GM12878 (cell line): ENCODE measurements around the gene GFPT1. TPM values are rescaled to one million over a fixed set of nuclear protein-coding genes. Genes with fewer than 3 reads are reported as not detected.

Experiments
- BACH1 ChIP-seq: fragments of 450-650 bp; IDR thresholded peaks from 2 replicates; pipeline ENCODE4 v1.6.1; 2017; ENCODE audit warnings: mild to moderate bottlenecking, borderline replicate concordance
- BHLHE40 ChIP-seq, 2 experiments: fragments of 450-650 bp in 1 of 2; IDR thresholded peaks; 2 replicates each; pipeline ENCODE4 v1.6.1; 2011 to 2017; ENCODE audit warnings: low read depth in 2 of 2, borderline replicate concordance in 1 of 2, improper control_type of control experiment in 1 of 2, low read length in 1 of 2, mild to moderate bottlenecking in 1 of 2
- CBFB ChIP-seq: IDR thresholded peaks from 2 replicates; pipeline ENCODE4 v1.6.1; 2016; ENCODE audit warnings: antibody characterized with exemption, low read depth
- CEBPB ChIP-seq, 2 experiments: fragments of 150-350 bp in 1 of 2; IDR thresholded peaks; 2 replicates each; pipeline ENCODE4 v1.6.1; 2012 to 2014; ENCODE audit warnings: low read depth in 2 of 2, low read length in 2 of 2, borderline replicate concordance in 1 of 2, inconsistent platforms in 1 of 2
- EGR1 ChIP-seq, 2 experiments: IDR thresholded peaks; 1 replicate in 1 of 2; 2 replicates in 1 of 2; pipeline ENCODE4 v1.6.1; 2011 to 2012; ENCODE audit warnings: low read depth in 2 of 2, low read length in 2 of 2, borderline replicate concordance in 1 of 2, mild to moderate bottlenecking in 1 of 2, moderate library complexity in 1 of 2
- FOXK2 ChIP-seq: fragments of 450-650 bp; IDR thresholded peaks from 2 replicates; pipeline ENCODE4 v1.6.1; 2017; ENCODE audit warnings: mild to moderate bottlenecking, moderate library complexity
- IRF4 ChIP-seq: IDR thresholded peaks from 2 replicates; pipeline ENCODE4 v1.6.1; 2011; ENCODE audit warnings: low read depth, low read length
- LARP7 ChIP-seq: fragments of 450-650 bp; IDR thresholded peaks from 2 replicates; pipeline ENCODE4 v1.6.1; 2017; ENCODE audit warnings: mild to moderate bottlenecking
- NBN ChIP-seq: fragments of 450-650 bp; IDR thresholded peaks from 2 replicates; pipeline ENCODE4 v1.6.1; 2016
- NR2F1 ChIP-seq: fragments of 450-650 bp; conservative IDR thresholded peaks from 2 replicates; pipeline ENCODE4 v1.6.1; 2017; ENCODE audit warnings: mild to moderate bottlenecking
- POU2F2 ChIP-seq: IDR thresholded peaks from 3 replicates; pipeline ENCODE4 v1.6.1; 2011; ENCODE audit warnings: low read depth, mild to moderate bottlenecking, low read length, borderline replicate concordance
- RAD21 ChIP-seq: IDR thresholded peaks from 2 replicates; pipeline ENCODE4 v1.6.1; 2011; ENCODE audit warnings: mild to moderate bottlenecking, low read depth, low read length, moderate library complexity; ENCODE audit not compliant: insufficient read depth
- RB1 ChIP-seq: fragments of 450-650 bp; formaldehyde crosslinking; IDR thresholded peaks from 2 replicates; pipeline ENCODE4 v1.6.1; 2017; ENCODE audit warnings: mild to moderate bottlenecking, borderline replicate concordance
- TBL1XR1 ChIP-seq: IDR thresholded peaks from 2 replicates; pipeline ENCODE4 v1.6.1; 2012; ENCODE audit warnings: low read depth, low read length, improper control_type of control experiment
- YY1 ChIP-seq: IDR thresholded peaks from 2 replicates; pipeline ENCODE4 v1.6.1; 2011; ENCODE audit warnings: low read depth, mild to moderate bottlenecking, low read length
- ZNF207 ChIP-seq: fragments of 450-650 bp; IDR thresholded peaks from 2 replicates; pipeline ENCODE4 v1.6.1; 2014; ENCODE audit warnings: antibody characterized with exemption, mild to moderate bottlenecking, borderline replicate concordance
- ZNF217 ChIP-seq: fragments of 450-650 bp; IDR thresholded peaks from 2 replicates; pipeline ENCODE4 v1.6.1; 2017; ENCODE audit warnings: antibody characterized with exemption, mild to moderate bottlenecking
- polyA plus RNA-seq, 11 experiments: library from polyadenylated mRNA; depleted of rRNA in 4 of 11; unstranded in 6 of 11; stranded (reverse) in 5 of 11; fragments of >200 nt; fragmentation: Nextera tagmentation in 4 of 11; fragmentation: Illumina TruSeq in 1 of 11; extraction: Ambion mirVana in 4 of 11; extraction: Trizol in 1 of 11; gene quantifications; 1 replicate in 1 of 11; 2 replicates in 10 of 11; pipeline versions ENCODE4 v1.2.1 to v1.2.3, GENCODE V29; 2011 to 2016; ENCODE audit warnings: inconsistent platforms in 2 of 11, missing spikeins in 2 of 11, low read depth in 1 of 11
- total RNA-seq, 4 experiments: library from RNA; depleted of rRNA in 3 of 4; stranded (reverse); fragments of >200 nt in 3 of 4; fragmentation: Illumina TruSeq in 1 of 4; extraction: Trizol in 1 of 4; gene quantifications; 2 replicates each; pipeline versions ENCODE4 v1.2.1 to v1.2.3, GENCODE V29; 2013 to 2021
- TF ChIP-seq, protein P1 (sequence below): fragments of 450-650 bp; IDR thresholded peaks from 2 replicates; pipeline ENCODE4 v1.6.1; 2017; ENCODE audit warnings: mild to moderate bottlenecking, low read depth, inconsistent platforms; ENCODE audit not compliant: poor library complexity, severe bottlenecking
- TF ChIP-seq, protein P2 (sequence below): fragments of 450-650 bp; IDR thresholded peaks from 2 replicates; pipeline ENCODE4 v1.6.1; 2016; ENCODE audit warnings: mild to moderate bottlenecking, moderate library complexity, borderline replicate concordance
- TF ChIP-seq, protein P3 (sequence below): fragments of 450-650 bp; formaldehyde crosslinking; IDR thresholded peaks from 2 replicates; pipeline ENCODE4 v1.4.0; 2020; ENCODE audit warnings: mild to moderate bottlenecking, moderate library complexity
- TF ChIP-seq, protein P4 (sequence below): IDR thresholded peaks from 2 replicates; pipeline ENCODE4 v1.6.1; 2012; ENCODE audit warnings: low read depth, low read length, improper control_type of control experiment

Gene GFPT1
- total and polyA plus RNA-seq, 10 of the 15 experiments (the other 5 are each of a cell fraction or from before 2014, with no cell fraction given) = 10.1 to 95.2 (median 24.5) TPM

DNA sequence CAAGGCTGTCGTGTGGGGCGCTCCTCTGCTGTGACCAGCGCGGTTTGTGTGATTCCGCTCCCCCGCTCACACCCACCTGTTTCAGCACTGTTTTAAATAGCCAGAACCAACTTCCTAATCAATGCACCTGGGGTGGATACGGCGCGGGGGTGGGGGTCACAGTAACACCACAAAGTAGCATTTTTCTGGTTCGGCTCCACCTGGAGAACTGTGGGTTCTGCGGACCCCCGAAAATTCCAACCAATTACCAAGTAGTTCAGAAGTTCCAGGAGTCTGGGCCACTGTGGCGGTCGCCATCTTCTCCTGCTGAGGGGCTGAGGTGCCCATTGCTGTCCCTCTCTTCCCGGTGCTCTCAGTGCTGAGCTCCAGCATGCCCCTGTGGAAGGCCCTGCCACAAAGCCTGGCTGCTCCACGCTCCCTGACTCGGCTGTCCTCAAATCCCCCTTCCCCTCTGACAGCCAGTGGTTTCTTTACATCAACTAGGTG is 79.4 kb downstream of the GFPT1 start (continued):
- TF ChIP-seq, protein P1, sequence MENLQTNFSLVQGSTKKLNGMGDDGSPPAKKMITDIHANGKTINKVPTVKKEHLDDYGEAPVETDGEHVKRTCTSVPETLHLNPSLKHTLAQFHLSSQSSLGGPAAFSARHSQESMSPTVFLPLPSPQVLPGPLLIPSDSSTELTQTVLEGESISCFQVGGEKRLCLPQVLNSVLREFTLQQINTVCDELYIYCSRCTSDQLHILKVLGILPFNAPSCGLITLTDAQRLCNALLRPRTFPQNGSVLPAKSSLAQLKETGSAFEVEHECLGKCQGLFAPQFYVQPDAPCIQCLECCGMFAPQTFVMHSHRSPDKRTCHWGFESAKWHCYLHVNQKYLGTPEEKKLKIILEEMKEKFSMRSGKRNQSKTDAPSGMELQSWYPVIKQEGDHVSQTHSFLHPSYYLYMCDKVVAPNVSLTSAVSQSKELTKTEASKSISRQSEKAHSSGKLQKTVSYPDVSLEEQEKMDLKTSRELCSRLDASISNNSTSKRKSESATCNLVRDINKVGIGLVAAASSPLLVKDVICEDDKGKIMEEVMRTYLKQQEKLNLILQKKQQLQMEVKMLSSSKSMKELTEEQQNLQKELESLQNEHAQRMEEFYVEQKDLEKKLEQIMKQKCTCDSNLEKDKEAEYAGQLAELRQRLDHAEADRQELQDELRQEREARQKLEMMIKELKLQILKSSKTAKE = no peak
- TF ChIP-seq IRF4 (no peak), TBL1XR1 (no peak), BHLHE40 (IDR thresholded peaks at IDR 0.05; ENCODE audit: borderline replicate concordance in 1 of 2, low read depth in 2 of 2, low read length in 1 of 2) (no peak), FOXK2 (no peak), RB1 (no peak), RAD21 (no peak), ZNF217 (no peak), NBN (no peak), EGR1 (IDR thresholded peaks at IDR 0.05; ENCODE audit: borderline replicate concordance in 1 of 2, low read depth in 2 of 2, low read length in 2 of 2) (peak in 1 of 2 experiments; percentile 58; a peak in 1 of 3 replicates), LARP7 (no peak), NR2F1 (no peak), POU2F2 (no peak), CBFB (no peak), BACH1 (0 out of 2 replicates have a peak, but pooled peaks have one; percentile 1), YY1 (no peak), CEBPB (IDR thresholded peaks at IDR 0.05; ENCODE audit: borderline replicate concordance in 1 of 2, low read depth in 2 of 2, low read length in 2 of 2) (no peak), ZNF207 (0 out of 2 replicates have a peak, but pooled peaks have one; percentile 4)
- TF ChIP-seq, protein P2, sequence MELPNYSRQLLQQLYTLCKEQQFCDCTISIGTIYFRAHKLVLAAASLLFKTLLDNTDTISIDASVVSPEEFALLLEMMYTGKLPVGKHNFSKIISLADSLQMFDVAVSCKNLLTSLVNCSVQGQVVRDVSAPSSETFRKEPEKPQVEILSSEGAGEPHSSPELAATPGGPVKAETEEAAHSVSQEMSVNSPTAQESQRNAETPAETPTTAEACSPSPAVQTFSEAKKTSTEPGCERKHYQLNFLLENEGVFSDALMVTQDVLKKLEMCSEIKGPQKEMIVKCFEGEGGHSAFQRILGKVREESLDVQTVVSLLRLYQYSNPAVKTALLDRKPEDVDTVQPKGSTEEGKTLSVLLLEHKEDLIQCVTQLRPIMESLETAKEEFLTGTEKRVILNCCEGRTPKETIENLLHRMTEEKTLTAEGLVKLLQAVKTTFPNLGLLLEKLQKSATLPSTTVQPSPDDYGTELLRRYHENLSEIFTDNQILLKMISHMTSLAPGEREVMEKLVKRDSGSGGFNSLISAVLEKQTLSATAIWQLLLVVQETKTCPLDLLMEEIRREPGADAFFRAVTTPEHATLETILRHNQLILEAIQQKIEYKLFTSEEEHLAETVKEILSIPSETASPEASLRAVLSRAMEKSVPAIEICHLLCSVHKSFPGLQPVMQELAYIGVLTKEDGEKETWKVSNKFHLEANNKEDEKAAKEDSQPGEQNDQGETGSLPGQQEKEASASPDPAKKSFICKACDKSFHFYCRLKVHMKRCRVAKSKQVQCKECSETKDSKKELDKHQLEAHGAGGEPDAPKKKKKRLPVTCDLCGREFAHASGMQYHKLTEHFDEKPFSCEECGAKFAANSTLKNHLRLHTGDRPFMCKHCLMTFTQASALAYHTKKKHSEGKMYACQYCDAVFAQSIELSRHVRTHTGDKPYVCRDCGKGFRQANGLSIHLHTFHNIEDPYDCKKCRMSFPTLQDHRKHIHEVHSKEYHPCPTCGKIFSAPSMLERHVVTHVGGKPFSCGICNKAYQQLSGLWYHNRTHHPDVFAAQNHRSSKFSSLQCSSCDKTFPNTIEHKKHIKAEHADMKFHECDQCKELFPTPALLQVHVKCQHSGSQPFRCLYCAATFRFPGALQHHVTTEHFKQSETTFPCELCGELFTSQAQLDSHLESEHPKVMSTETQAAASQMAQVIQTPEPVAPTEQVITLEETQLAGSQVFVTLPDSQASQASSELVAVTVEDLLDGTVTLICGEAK = no peak
- TF ChIP-seq, protein P3, sequence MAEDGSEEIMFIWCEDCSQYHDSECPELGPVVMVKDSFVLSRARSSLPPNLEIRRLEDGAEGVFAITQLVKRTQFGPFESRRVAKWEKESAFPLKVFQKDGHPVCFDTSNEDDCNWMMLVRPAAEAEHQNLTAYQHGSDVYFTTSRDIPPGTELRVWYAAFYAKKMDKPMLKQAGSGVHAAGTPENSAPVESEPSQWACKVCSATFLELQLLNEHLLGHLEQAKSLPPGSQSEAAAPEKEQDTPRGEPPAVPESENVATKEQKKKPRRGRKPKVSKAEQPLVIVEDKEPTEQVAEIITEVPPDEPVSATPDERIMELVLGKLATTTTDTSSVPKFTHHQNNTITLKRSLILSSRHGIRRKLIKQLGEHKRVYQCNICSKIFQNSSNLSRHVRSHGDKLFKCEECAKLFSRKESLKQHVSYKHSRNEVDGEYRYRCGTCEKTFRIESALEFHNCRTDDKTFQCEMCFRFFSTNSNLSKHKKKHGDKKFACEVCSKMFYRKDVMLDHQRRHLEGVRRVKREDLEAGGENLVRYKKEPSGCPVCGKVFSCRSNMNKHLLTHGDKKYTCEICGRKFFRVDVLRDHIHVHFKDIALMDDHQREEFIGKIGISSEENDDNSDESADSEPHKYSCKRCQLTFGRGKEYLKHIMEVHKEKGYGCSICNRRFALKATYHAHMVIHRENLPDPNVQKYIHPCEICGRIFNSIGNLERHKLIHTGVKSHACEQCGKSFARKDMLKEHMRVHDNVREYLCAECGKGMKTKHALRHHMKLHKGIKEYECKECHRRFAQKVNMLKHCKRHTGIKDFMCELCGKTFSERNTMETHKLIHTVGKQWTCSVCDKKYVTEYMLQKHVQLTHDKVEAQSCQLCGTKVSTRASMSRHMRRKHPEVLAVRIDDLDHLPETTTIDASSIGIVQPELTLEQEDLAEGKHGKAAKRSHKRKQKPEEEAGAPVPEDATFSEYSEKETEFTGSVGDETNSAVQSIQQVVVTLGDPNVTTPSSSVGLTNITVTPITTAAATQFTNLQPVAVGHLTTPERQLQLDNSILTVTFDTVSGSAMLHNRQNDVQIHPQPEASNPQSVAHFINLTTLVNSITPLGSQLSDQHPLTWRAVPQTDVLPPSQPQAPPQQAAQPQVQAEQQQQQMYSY (CRISPR knock-in tag) = no peak
- TF ChIP-seq, protein P4, sequence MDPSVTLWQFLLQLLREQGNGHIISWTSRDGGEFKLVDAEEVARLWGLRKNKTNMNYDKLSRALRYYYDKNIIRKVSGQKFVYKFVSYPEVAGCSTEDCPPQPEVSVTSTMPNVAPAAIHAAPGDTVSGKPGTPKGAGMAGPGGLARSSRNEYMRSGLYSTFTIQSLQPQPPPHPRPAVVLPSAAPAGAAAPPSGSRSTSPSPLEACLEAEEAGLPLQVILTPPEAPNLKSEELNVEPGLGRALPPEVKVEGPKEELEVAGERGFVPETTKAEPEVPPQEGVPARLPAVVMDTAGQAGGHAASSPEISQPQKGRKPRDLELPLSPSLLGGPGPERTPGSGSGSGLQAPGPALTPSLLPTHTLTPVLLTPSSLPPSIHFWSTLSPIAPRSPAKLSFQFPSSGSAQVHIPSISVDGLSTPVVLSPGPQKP = no peak
